ENCODE measurements around the gene FRMD1. TPM values are rescaled to one million over a fixed set of nuclear protein-coding genes. Genes with fewer than 3 reads are reported as not detected.

FRMD1 gene
- total and polyA plus RNA-seq, 2 donors (not counting 3 experiments of a cell fraction or from before 2014, with no cell fraction given) = not detected

DNA sequence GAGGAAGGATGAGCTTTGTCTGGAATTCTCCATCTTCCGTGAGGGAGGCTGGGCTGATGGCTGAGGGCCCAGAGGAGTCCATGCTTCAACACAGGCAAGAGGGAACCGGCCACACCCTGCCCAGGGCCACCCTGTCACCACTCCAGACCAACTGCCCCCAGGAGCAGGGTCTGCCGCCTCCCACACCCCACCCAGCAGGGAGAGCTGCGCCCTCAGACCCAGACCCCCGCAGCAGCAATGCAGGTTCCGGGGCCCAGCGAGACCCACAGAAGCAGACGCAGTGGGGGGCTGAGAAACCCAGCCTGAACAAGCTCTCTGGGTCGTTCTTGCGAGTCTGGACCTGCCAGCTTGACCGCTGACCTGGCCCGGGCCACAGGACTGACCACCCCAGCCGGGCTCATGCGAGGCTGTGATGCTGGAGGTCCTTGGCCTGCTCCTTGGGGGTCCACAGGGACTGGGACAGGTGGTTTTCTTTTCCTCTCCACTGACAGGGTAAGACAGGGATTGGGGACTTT, 25.0 kb downstream of the FRMD1 start:
- Histone ChIP-seq H3K79me2 (ENCODE audit: control insufficient read depth, insufficient read depth, low read length) (no peaks in the 10 kb centered on the region), H3K9ac (replicated peaks; ENCODE audit: extremely low read depth, insufficient read depth, low read length) (no peak overlapping the region), H3K27me3 (ENCODE audit: control insufficient read depth in 2 of 2, insufficient read depth in 2 of 2, low read length in 2 of 2) (no peaks in the 10 kb centered on the region), H4K20me1 (replicated peaks; ENCODE audit: control insufficient read depth, extremely low read depth, insufficient read depth, low read length) (no peaks in the 10 kb centered on the region), H2AFZ (ENCODE audit: low read depth, low read length) (no peak overlapping the region), H3K4me2 (ENCODE audit: insufficient read depth, low read length) (no peak overlapping the region), H3K4me1 (ENCODE audit: control insufficient read depth, extremely low read depth, insufficient read depth, low read length) (no peaks in the 10 kb centered on the region), H3K9me1 (replicated peaks; ENCODE audit: control insufficient read depth, extremely low read depth, insufficient read depth, low read length) (no peaks in the 10 kb centered on the region), H3K36me3 (ENCODE audit: control insufficient read depth in 2 of 2, extremely low read depth in 1 of 2, insufficient read depth in 2 of 2, low read length in 2 of 2) (no peaks in the 10 kb centered on the region), H3K9me3 (replicated peaks; ENCODE audit: control insufficient read depth, insufficient read depth, low read length) (no peaks in the 10 kb centered on the region), H3K27ac (ENCODE audit: insufficient read depth, low read depth, low read length) (no peak overlapping the region), H3K4me3 (replicated peaks in 1 of 3; ENCODE audit: insufficient read depth in 1 of 3, low read depth in 1 of 3, low read length in 3 of 3) (no peak overlapping the region)
- ChIA-PET POLR2A (no interaction called here), CTCF (no interaction called here)
- no TSS peak for BruUV-seq (replicated peaks)
- intact Hi-C loops (cut with micrococcal nuclease) (loop anchor here (5.0 kb wide), 1 partner anchor 78 kb away; no protein-coding TSS in a partner anchor), dilution Hi-C loops (cut with MboI; ENCODE audit: extremely low pct_ligation_motif_present, low sequenced_read_pairs) (no loop called here)
- TF ChIP-seq POLR2A (IDR thresholded peaks at IDR 0.05; ENCODE audit: low read depth, low read length) = no peak
- no peak for TF ChIP-seq MYC (IDR thresholded peaks at IDR 0.05; ENCODE audit: low read depth, low read length)
- TF ChIP-seq, protein P1, sequence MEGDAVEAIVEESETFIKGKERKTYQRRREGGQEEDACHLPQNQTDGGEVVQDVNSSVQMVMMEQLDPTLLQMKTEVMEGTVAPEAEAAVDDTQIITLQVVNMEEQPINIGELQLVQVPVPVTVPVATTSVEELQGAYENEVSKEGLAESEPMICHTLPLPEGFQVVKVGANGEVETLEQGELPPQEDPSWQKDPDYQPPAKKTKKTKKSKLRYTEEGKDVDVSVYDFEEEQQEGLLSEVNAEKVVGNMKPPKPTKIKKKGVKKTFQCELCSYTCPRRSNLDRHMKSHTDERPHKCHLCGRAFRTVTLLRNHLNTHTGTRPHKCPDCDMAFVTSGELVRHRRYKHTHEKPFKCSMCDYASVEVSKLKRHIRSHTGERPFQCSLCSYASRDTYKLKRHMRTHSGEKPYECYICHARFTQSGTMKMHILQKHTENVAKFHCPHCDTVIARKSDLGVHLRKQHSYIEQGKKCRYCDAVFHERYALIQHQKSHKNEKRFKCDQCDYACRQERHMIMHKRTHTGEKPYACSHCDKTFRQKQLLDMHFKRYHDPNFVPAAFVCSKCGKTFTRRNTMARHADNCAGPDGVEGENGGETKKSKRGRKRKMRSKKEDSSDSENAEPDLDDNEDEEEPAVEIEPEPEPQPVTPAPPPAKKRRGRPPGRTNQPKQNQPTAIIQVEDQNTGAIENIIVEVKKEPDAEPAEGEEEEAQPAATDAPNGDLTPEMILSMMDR (IDR thresholded peaks at IDR 0.05; ENCODE audit: extremely low read depth in 1 of 2, insufficient read depth in 1 of 2, low read depth in 1 of 2, low read length in 2 of 2) = no peak
- no peak for TF ChIP-seq GATA2 (IDR thresholded peaks at IDR 0.05; ENCODE audit: insufficient read depth, insufficient read length, low read depth, low read length)
- TF ChIP-seq FOS (IDR thresholded peaks at IDR 0.05; ENCODE audit: borderline replicate concordance, insufficient read depth, low read length) = no peak
- TF ChIP-seq EZH2 (IDR thresholded peaks at IDR 0.05; ENCODE audit: borderline replicate concordance, low read depth, low read length, severe bottlenecking) = no peak
- DNase-seq (ENCODE audit: low read depth, low spot score) = no peak
- no peak for FAIRE-seq
